Measurements from ENCODE around the gene NCK2.
"Not testable (repeated sequence)": the region's sequence is repeated elsewhere in the genome, so short reads cannot be mapped to it uniquely, and the experiment has no call there.

The NCK2 gene

GRCh38 chr2:105756435-105756834 lies 11.7 kb downstream of the NCK2 start:
- DNase-seq (ENCODE audit: low read depth in 3 of 3), result no peak

- DNase-seq (ENCODE audit: low read depth in 3 of 3), result not testable (repeated sequence)
Measured at GRCh38 chr2:105756865-105757264, 12.2 kb downstream of the NCK2 start.

DNA sequence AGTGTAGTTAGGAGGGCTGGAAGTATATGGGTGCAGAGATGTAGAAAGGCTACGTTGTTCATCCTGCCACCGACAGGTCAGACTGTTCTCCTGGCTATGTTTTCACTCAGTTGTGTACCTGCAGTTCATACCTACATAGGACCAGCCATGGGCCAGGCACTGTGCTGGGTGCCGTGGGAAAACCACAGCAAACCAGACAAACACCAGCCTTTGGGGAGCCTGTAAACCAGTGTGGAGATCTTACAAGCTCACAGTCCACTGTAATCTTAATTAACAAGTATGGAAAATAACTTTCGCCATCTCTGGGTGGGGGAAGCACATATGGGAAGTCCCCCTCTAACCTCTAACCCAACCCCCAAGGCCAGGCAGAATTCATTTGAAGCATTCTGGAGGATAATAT lies 12.7 kb downstream of the NCK2 start:
- no peak for DNase-seq (ENCODE audit: low read depth in 3 of 3)

DNA sequence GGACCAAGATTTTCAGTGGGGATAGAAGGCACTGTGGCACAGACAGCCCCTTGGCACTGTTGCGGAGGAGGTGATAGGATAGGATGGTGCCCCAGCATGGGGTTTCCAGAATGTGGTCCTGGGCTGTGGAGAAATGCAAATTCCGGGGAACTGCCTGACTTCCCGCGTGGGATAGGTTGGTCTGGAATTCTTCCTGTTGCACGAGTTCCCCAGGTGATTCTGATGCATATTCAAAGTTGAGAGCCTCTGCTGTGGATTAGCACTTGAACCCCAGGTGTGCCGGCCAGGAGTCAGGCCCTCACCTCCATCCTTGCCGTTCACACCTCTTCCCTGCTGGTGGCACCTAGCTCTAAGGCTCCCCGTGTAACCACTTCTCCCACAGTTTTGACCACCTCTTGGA lies 15.5 kb downstream of the NCK2 start:
- no peak for DNase-seq (ENCODE audit: low read depth in 3 of 3)

DNA sequence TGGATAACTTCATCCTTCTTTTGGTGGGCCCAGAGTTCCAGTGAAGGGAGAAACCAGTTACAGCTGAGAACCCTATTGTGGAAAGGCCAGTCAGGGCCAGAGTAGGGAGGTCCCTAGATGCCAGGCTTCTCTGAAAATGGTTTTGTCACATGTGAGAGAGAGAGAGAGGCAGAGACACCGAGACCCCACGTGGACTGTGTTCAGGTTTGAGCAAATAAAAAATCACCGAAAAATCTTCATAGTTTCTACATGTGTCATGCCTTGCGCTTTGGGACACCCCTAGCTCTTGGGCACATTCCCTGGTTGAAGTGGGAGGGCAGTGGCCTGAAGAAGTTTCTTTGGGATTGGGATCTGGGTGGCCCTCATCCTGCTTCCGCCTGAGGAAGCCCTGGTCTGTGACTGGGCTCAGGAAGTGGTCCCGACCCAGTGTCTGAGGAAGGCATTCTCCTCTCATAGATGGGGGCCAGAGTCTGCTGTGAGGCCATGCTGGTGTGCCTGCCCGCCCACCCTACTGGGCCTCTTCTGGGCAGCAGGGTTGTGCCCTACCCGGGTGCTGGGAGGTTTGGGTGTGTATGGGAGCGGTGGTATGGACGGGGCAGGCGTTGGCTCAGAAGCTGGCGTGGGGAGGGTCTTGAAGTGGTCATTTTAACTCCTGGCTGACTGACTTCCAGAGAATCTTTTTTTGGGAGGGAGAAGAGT lies 16.1 kb downstream of the NCK2 start:
- no peak for DNase-seq (ENCODE audit: low read depth in 3 of 3)

GRCh38 chr2:105761931-105762515 lies 17.3 kb downstream of the NCK2 start:
- no peak for DNase-seq (ENCODE audit: low read depth in 3 of 3)

DNA sequence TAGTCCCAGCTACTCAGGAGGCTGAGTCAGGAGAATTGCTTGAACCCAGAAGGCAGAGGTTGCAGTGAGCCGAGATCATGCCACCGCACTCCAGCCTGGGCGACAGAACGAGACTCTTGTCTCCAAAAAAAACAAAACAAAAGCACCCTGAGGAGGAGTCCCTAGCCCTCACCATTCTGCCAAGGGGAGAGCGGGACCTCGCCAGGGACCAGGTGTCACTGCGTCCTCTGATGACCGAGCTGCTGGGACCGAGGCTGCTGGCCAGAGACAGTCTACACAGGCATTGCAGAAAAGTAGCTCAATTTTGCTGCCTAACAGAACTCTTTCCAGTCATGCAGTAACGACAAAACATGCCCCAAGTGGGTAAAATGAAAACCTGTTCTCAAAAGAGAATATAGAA lies 18.4 kb downstream of the NCK2 start:
- no peak for DNase-seq (ENCODE audit: low read depth in 3 of 3)

DNA sequence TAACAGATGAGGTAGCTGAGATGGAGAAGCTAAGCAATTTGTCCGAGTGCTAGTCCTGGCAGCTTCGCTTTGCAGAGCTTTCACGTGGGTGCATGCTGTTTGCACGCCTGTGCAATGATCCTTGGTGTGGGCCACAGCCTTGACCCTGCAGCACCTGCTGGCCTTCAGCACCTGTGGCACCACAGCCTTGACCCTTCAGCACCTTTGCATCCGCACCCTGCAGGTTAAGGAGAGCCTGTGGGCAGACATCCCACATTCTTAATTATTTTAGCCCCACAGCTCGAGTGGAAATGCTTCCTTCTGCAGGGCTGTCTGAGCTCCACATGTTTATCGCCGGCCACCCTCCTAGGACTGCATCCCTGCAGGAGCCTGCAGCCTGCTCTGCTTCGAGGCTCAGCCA lies 19.3 kb downstream of the NCK2 start:
- no peak for DNase-seq (ENCODE audit: low read depth in 3 of 3)

DNA sequence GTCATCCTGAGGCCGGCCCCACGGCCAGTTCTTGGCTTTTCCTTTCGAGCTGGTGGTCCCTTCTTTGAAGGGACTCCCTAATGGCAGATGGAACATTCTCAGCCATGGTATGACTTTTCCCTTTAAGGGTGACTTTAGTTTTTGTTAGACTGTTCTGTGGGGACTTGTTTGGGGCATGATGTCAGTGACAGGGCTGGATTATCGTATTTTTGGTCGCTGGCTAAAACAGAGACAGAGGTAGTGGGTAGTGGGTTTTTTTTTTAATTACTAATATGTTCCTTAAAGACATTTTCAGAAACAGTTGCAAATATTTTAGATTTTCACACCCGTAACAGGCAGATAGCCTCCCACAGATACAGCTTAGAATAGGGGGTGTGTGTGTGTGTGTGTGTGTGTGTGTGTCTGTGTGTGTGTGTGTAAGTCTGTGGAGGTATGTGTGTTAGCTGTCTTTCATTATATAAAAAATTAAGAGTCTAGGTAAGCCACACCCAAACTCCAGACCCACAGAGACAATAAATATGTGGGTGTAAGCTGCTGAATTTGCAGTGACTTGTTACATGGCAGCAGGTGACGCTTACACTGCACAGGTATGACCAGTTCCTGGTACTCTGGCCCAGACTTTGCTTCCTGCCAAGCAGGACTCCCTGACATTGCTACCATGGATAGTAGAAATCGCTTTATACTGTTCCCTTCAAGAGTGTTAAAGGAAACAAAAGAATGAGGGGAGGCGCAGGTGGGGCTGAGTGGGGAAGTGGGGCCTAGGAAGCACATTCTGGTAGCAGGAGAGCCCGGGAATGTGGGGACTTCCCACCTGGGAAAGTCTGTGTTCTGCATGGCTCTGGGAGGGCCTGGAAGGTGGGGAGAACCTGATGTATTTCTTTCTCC lies 20.9 kb downstream of the NCK2 start:
- no peak for DNase-seq (ENCODE audit: low read depth in 3 of 3)

- DNase-seq (ENCODE audit: low read depth in 3 of 3), result no peak
Measured at GRCh38 chr2:105766300-105766866, 21.7 kb downstream of the NCK2 start.

GRCh38 chr2:105768176-105768575 lies 23.5 kb downstream of the NCK2 start:
- DNase-seq (ENCODE audit: low read depth in 3 of 3), result no peak

DNA sequence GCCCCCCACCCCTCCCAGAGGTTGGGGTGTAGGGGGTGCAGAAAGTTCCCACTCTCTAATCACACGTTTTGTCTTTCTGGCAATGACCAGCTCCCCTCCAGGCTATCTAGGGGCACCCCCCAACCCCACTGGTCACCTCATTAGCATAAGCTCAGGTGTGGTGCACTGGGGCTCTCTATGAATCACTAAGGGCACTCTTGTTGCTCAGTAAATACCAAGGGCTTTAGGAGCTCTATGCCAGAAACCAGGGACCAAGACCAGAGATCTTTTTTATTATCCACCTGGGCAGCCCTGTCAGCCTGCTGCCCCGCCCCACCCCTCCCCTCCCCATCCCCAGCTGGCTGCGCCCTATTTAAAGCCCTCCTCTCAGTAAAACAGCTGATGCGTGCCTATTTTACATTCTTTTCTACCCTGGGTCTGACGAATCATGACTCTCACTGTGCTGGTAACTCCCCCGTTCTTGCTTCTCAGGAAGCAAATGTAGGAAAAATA lies 24.3 kb downstream of the NCK2 start:
- DNase-seq (ENCODE audit: low read depth in 3 of 3), result no peak

DNA sequence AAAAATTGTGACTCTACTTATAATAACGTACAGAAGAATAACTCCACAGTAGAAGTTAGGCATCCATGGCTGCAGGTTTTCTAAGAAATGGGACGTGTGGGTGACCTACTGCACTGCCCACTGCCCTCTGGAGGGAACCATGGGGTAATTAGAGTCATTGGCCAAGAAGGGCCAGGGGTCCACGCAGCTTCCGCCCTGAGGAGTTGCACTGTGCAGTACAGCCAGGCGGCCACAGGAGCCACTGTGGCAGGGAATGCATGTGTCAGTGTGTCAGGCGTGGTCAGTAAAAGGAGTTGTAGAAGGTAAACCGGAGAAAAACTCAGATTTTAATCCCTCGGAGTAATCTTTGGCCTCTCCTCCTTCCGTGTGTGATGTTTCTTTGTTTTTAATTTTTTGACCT lies 24.8 kb downstream of the NCK2 start:
- DNase-seq (ENCODE audit: low read depth in 3 of 3), result no peak

GRCh38 chr2:105770149-105770548 lies 25.4 kb downstream of the NCK2 start:
- no peak for DNase-seq (ENCODE audit: low read depth in 3 of 3)

DNA sequence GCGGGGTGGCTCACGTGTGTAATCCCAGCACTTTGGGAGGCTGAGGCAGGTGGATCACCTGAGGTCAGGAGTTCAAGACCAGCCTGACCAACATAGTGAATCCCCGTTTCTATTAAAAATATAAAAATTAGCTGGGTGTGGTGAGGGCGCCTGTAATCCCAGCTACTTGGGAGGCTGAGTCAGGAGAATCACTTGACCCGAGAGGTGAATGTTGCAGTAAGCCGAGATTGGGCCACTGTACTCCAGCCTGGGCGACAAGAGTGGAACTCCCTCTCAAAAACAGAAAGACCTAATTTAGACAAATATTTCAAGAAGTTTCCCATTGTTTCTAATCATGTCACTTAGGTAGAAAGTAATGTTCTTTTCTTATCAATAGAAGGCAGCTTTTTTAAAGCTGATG lies 26.6 kb downstream of the NCK2 start:
- not testable (repeated sequence) for DNase-seq (ENCODE audit: low read depth in 3 of 3)

DNA sequence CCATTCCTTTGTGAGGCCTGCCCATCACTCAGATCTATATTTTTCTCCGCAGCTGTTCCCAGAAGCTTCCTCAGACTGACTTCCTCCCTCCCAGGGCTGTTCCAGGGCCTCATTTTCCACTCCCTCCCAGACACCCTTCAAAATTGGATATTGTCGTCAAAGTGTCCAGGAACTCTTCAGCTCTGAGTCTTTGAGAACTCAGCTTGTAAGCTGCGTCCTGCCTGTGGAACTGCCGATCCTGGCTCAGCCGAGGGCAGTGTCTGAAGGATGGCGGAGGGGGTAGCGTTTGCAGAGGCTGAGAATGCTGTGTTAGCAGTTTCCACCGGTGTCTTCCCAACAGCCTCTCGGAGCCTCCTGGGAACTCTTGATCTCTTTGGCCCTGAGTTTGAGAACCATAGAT lies 27.1 kb downstream of the NCK2 start:
- DNase-seq (ENCODE audit: low read depth in 3 of 3), result no peak

- DNase-seq (ENCODE audit: low read depth in 3 of 3), result no peak
Measured at GRCh38 chr2:105772362-105772761, 27.6 kb downstream of the NCK2 start.

- no peak for DNase-seq (ENCODE audit: low read depth in 3 of 3)
Measured at GRCh38 chr2:105773568-105773967, 28.9 kb downstream of the NCK2 start.

- no peak for DNase-seq (ENCODE audit: low read depth in 3 of 3)
Measured at GRCh38 chr2:105774781-105775337, 30.1 kb downstream of the NCK2 start.

- DNase-seq (ENCODE audit: low read depth in 3 of 3), result no peak
Measured at GRCh38 chr2:105775809-105776559, 31.3 kb downstream of the NCK2 start.

GRCh38 chr2:105776560-105776928 lies 31.8 kb downstream of the NCK2 start:
- DNase-seq (ENCODE audit: low read depth in 3 of 3), result no peak

Measured in stimulated activated CD4-positive, alpha-beta T cell treated with anti-CD3 and anti-CD28 coated beads, TNF-alpha, amount 100 ng/mL, for 24 hours (primary cell).